ENCODE measurements around the gene TRAPPC12. TPM values are rescaled to one million over a fixed set of nuclear protein-coding genes. Genes with fewer than 3 reads are reported as not detected.

TRAPPC12 gene
- total RNA-seq, 4 donors from 2014 or later: 78.2 to 341 (median 183) TPM

GRCh38 chr2:3376821-3377220 lies 2.7 kb upstream of the TRAPPC12 start:
- H3K4me3 ChIP-seq: peak overlapping the region in 3 of 4 donors; percentile 66 to 81 (median 71)
- intact Hi-C loops (cut with DNase I; ENCODE audit: low total_unique reads): no loop called here
- no peak overlapping the region for H3K27ac ChIP-seq

GRCh38 chr2:3377279-3377611 lies 2.2 kb upstream of the TRAPPC12 start:
- no peak for DNase-seq
- no peaks in the 10 kb centered on the region for H3K36me3 ChIP-seq
- no peak for TF ChIP-seq POLR2AphosphoS5 (IDR thresholded peaks at IDR 0.05)
- no peak for TF ChIP-seq EP300 (IDR thresholded peaks at IDR 0.05; ENCODE audit: low read depth)
- TF ChIP-seq POLR2A (IDR thresholded peaks at IDR 0.05): no peak
- no peak for TF ChIP-seq CTCF (IDR thresholded peaks at IDR 0.05)
- H3K4me1 ChIP-seq: peaks cover 15 to 34% (median 20%) of the 10 kb centered on the region in 4 donors
- WGBS, 2 donors (ENCODE audit: low coverage in 1 of 2): 1 to 5% methylated on average over 2 to 8 of the region's 8 CpGs
- H3K9me3 ChIP-seq: no peaks in the 10 kb centered on the region
- in situ Hi-C loops (cut with MboI; ENCODE audit: low pct_ligation_motif_present in 1 of 4, low pct_unique_long_range_greater_than_20kb in 1 of 4, low sequenced_read_pairs in 3 of 4) (no loop called here), intact Hi-C loops (cut with DNase I; ENCODE audit: low total_unique reads) (no loop called here)
- peak overlapping the region; percentile 88 to 93 (median 90) for H3K27ac ChIP-seq
- H3K27me3 ChIP-seq: no peaks in the 10 kb centered on the region
- H3K4me3 ChIP-seq: peak overlapping the region; percentile 66 to 81 (median 74)

More at GRCh38 chr2:3376821-3377220, 2.7 kb upstream of the TRAPPC12 start:
- in situ Hi-C loops (cut with MboI; ENCODE audit: low pct_ligation_motif_present in 1 of 4, low pct_unique_long_range_greater_than_20kb in 1 of 4, low sequenced_read_pairs in 3 of 4): no loop called here
- H3K36me3 ChIP-seq: no peaks in the 10 kb centered on the region
- TF ChIP-seq CTCF (IDR thresholded peaks at IDR 0.05) (no peak), POLR2A (IDR thresholded peaks at IDR 0.05) (no peak), POLR2AphosphoS5 (IDR thresholded peaks at IDR 0.05) (no peak), EP300 (IDR thresholded peaks at IDR 0.05; ENCODE audit: low read depth) (no peak)
- H3K9me3 ChIP-seq: no peaks in the 10 kb centered on the region
- no peak for DNase-seq
- peaks cover 15 to 34% (median 20%) of the 10 kb centered on the region in 4 donors for H3K4me1 ChIP-seq
- WGBS, 2 donors (ENCODE audit: low coverage in 1 of 2): 66 to 75% methylated on average over 5 to 6 of the region's 6 CpGs
- H3K27me3 ChIP-seq: no peaks in the 10 kb centered on the region

GRCh38 chr2:3377612-3378432 lies 1.7 kb upstream of the TRAPPC12 start, which contains the start of gene EIPR1:
Gene EIPR1 (minus strand): TSS chr2:3377818. CDS start chr2:3377689, 129 bp downstream.
- in situ Hi-C loops (cut with MboI; ENCODE audit: low pct_ligation_motif_present in 1 of 4, low pct_unique_long_range_greater_than_20kb in 1 of 4, low sequenced_read_pairs in 3 of 4) (no loop called here), intact Hi-C loops (cut with DNase I; ENCODE audit: low total_unique reads) (no loop called here)
- Histone ChIP-seq H3K4me1 (peaks cover 15 to 34% (median 20%) of the 10 kb centered on the region in 4 donors), H3K36me3 (no peaks in the 10 kb centered on the region), H3K27me3 (no peaks in the 10 kb centered on the region), H3K4me3 (peak within 1 kb of the TSS; percentile 66 to 81 (median 74)), H3K27ac (peak within 1 kb of the TSS; percentile 88 to 93 (median 90)), H3K9me3 (no peaks in the 10 kb centered on the region)
- DNase-seq: peak; percentile 98
- TF ChIP-seq POLR2AphosphoS5 (IDR thresholded peaks at IDR 0.05) (peak; percentile 78 to 86 (median 84)), EP300 (IDR thresholded peaks at IDR 0.05; ENCODE audit: low read depth) (no peak), CTCF (IDR thresholded peaks at IDR 0.05) (peak in 2 of 5 experiments; percentile 3 to 40), POLR2A (IDR thresholded peaks at IDR 0.05) (peak; percentile 82)
- WGBS, 2 donors (ENCODE audit: low coverage in 1 of 2): 5 to 10% methylated on average over 2 to 43 of the region's 57 CpGs

GRCh38 chr2:3379339-3379646 lies 201 bp upstream of the TRAPPC12 start:
- intact Hi-C loops (cut with DNase I; ENCODE audit: low total_unique reads) (no loop called here), in situ Hi-C loops (cut with MboI; ENCODE audit: low pct_ligation_motif_present in 1 of 4, low pct_unique_long_range_greater_than_20kb in 1 of 4, low sequenced_read_pairs in 3 of 4) (no loop called here)
- no peaks in the 10 kb centered on the region for H3K9me3 ChIP-seq
- 14% methylated on average over 8 of the region's 8 CpGs; no CpG with 5 or more reads in 1 of the 2 donors for WGBS, 2 donors (ENCODE audit: low coverage in 1 of 2)
- H3K27me3 ChIP-seq: no peaks in the 10 kb centered on the region
- peak overlapping the region; percentile 58 to 81 (median 73) for H3K4me3 ChIP-seq
- peak overlapping the region; percentile 88 to 91 (median 91) for H3K27ac ChIP-seq
- no peaks in the 10 kb centered on the region for H3K36me3 ChIP-seq
- TF ChIP-seq POLR2A (IDR thresholded peaks at IDR 0.05): no peak
- TF ChIP-seq CTCF (IDR thresholded peaks at IDR 0.05): no peak
- no peak for TF ChIP-seq POLR2AphosphoS5 (IDR thresholded peaks at IDR 0.05)
- no peak for TF ChIP-seq EP300 (IDR thresholded peaks at IDR 0.05; ENCODE audit: low read depth)
- H3K4me1 ChIP-seq: peaks cover 15 to 34% (median 20%) of the 10 kb centered on the region in 4 donors
- no peak for DNase-seq

All from transverse colon (tissue), 4 donors.